HEK293 (cell line): ENCODE measurements around the gene RNASET2.

Experiments
- CTCF ChIA-PET: fragments of 350-600 bp; formaldehyde crosslinking; extraction: SDS; loops from one replicate; lab custom pipeline; 2021; ENCODE audit warnings: antibody characterized with exemption; lab: Yijun Ruan, JAX
- POLR2A ChIA-PET: fragments of 300-600 bp; formaldehyde crosslinking; extraction: SDS; loops from one replicate; lab custom pipeline; 2020; ENCODE audit warnings: antibody characterized with exemption, inconsistent platforms; lab: Yijun Ruan, JAX
- H3K27ac ChIP-seq: fragments of 200-500 bp; sonication (Bioruptor generic); 2 replicates; pipeline ENCODE4 v1.5.1; 2014; ENCODE audit warnings: low read depth, low read length, control low read depth, inconsistent platforms; ENCODE audit errors: extremely low read depth
- H3K36me3 ChIP-seq, 2 experiments: fragments of 200-500 bp in 1 of 2; sonication (Bioruptor generic) in 1 of 2; 1 replicate in 1 of 2; 2 replicates in 1 of 2; pipeline ENCODE4 v1.5.1; 2014 to 2017; ENCODE audit warnings: inconsistent platforms in 2 of 2, low read length in 2 of 2; ENCODE audit not compliant: control insufficient read depth in 2 of 2, insufficient read depth in 1 of 2
- H3K4me1 ChIP-seq: fragments of 200-500 bp; sonication (Bioruptor generic); 2 replicates; pipeline ENCODE4 v1.5.1; 2014; ENCODE audit warnings: mild to moderate bottlenecking, low read length, inconsistent platforms; ENCODE audit not compliant: control insufficient read depth, insufficient read depth
- H3K4me3 ChIP-seq: 2 replicates; pipeline ENCODE4 v1.5.1; 2011; ENCODE audit warnings: low read depth, mild to moderate bottlenecking, control low read depth, low read length, moderate library complexity
- H3K9me3 ChIP-seq: fragments of 200-500 bp; sonication (Bioruptor generic); 2 replicates; pipeline ENCODE4 v1.5.1; 2014; ENCODE audit warnings: low read depth, low read length, inconsistent platforms; ENCODE audit not compliant: control insufficient read depth, insufficient read depth
- EGR2 ChIP-seq: fragments of 450-650 bp; formaldehyde crosslinking; IDR thresholded peaks from 2 replicates; pipeline ENCODE4 v1.5.1; 2016; ENCODE audit warnings: low read depth, missing biosample characterization, missing genetic modification characterization
- GLIS1 ChIP-seq: fragments of 450-650 bp; formaldehyde crosslinking; IDR thresholded peaks from 2 replicates; pipeline ENCODE4 v1.5.1; 2016; ENCODE audit warnings: missing biosample characterization, missing genetic modification characterization
- PRDM1 ChIP-seq: fragments of 450-650 bp; formaldehyde crosslinking; IDR thresholded peaks from 2 replicates; pipeline ENCODE4; 2016; ENCODE audit warnings: missing biosample characterization, missing genetic modification characterization
- SALL2 ChIP-seq: fragments of 450-650 bp; formaldehyde crosslinking; IDR thresholded peaks from 2 replicates; pipeline ENCODE4 v1.5.0; 2017; ENCODE audit warnings: missing biosample characterization, mild to moderate bottlenecking, missing genetic modification characterization, borderline replicate concordance
- ZBTB21 ChIP-seq: fragments of 450-650 bp; formaldehyde crosslinking; IDR thresholded peaks from 2 replicates; pipeline ENCODE4 v1.5.1; 2017; ENCODE audit warnings: missing biosample characterization, missing genetic modification characterization
- ZFHX2 ChIP-seq: fragments of 450-650 bp; formaldehyde crosslinking; conservative IDR thresholded peaks from 2 replicates; pipeline ENCODE4 v1.5.1; 2016; ENCODE audit warnings: missing biosample characterization, missing genetic modification characterization
- ZFP3 ChIP-seq: fragments of 450-650 bp; formaldehyde crosslinking; IDR thresholded peaks from 2 replicates; pipeline ENCODE4 v1.5.1; 2016; ENCODE audit warnings: low read depth, missing biosample characterization, missing genetic modification characterization
- ZIC2 ChIP-seq: fragments of 450-650 bp; formaldehyde crosslinking; IDR thresholded peaks from 2 replicates; pipeline ENCODE4 v1.5.1; 2016; ENCODE audit warnings: missing biosample characterization, missing genetic modification characterization
- ZNF146 ChIP-seq: fragments of 450-650 bp; formaldehyde crosslinking; IDR thresholded peaks from 2 replicates; pipeline ENCODE4 v1.5.1; 2016; ENCODE audit warnings: missing biosample characterization, missing genetic modification characterization
- ZNF19 ChIP-seq: fragments of 450-650 bp; formaldehyde crosslinking; IDR thresholded peaks from 2 replicates; pipeline ENCODE4; 2016; ENCODE audit warnings: missing biosample characterization, missing genetic modification characterization, low read depth
- ZNF248 ChIP-seq: fragments of 450-650 bp; formaldehyde crosslinking; IDR thresholded peaks from 2 replicates; pipeline ENCODE4 v1.5.1; 2017; ENCODE audit warnings: missing biosample characterization, missing genetic modification characterization
- ZNF48 ChIP-seq: fragments of 450-650 bp; formaldehyde crosslinking; IDR thresholded peaks from 2 replicates; pipeline ENCODE4 v1.5.1; 2016; ENCODE audit warnings: missing biosample characterization, missing genetic modification characterization
- ZNF510 ChIP-seq: fragments of 450-650 bp; formaldehyde crosslinking; IDR thresholded peaks from 2 replicates; pipeline ENCODE4 v1.5.1; 2018; ENCODE audit warnings: mild to moderate bottlenecking, missing genetic modification characterization, missing biosample characterization; ENCODE audit not compliant: insufficient replicate concordance
- ZNF707 ChIP-seq: fragments of 450-650 bp; formaldehyde crosslinking; IDR thresholded peaks from 2 replicates; pipeline ENCODE4 v1.5.1; 2016; ENCODE audit warnings: missing biosample characterization, missing genetic modification characterization
- ZNF747 ChIP-seq: fragments of 450-650 bp; formaldehyde crosslinking; IDR thresholded peaks from 2 replicates; pipeline ENCODE4 v1.5.1; 2016; ENCODE audit warnings: missing biosample characterization, missing genetic modification characterization
- TF ChIP-seq, protein P1 (sequence below): fragments of 450-650 bp; formaldehyde crosslinking; IDR thresholded peaks from 2 replicates; pipeline ENCODE4 v1.5.1; 2016; ENCODE audit warnings: missing biosample characterization, missing genetic modification characterization, borderline replicate concordance
- TF ChIP-seq, protein P2 (sequence below): fragments of 450-650 bp; formaldehyde crosslinking; IDR thresholded peaks from 2 replicates; pipeline ENCODE4 v1.5.1; 2016; ENCODE audit warnings: missing biosample characterization, missing genetic modification characterization
- TF ChIP-seq, protein P3 (sequence below): fragments of 450-650 bp; formaldehyde crosslinking; IDR thresholded peaks from 2 replicates; pipeline ENCODE4 v1.5.1; 2016; ENCODE audit warnings: missing biosample characterization, missing genetic modification characterization

Gene RNASET2

DNA sequence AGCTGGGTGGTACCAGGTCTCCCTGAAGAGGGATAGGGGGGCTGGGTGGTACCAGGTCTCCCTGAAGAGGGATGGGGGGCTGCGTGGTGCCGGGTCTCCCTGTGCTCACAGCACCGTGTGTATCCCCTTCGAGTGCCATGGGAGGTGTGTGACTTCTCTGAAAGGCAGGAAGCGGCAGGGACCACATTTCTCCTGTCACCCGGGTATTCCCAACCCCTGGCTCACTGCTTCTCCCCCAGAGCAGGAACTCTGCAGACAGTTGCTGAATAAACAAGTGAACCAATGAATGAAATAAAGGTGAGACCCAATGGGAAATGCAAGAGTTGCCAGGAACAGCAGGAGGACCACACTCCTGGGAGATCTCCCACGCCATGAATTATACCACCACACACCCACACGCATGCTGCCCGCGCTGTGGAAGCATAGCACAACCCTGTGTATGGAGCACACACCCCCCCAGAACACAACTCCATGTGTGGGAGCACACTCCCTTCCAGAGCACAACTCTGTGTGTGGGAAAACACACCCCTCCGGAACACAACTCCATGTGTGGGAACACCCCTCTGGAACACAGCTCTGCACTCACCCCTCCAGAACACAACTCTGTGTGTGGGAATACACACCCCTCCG lies 50.7 kb downstream of the RNASET2 start:
- ChIA-PET POLR2A (no interaction called here), CTCF (interaction anchor here (0.7 kb wide), 1 partner anchor 32 kb away, joined by 4 read pairs; no protein-coding TSS in a partner anchor)

DNA sequence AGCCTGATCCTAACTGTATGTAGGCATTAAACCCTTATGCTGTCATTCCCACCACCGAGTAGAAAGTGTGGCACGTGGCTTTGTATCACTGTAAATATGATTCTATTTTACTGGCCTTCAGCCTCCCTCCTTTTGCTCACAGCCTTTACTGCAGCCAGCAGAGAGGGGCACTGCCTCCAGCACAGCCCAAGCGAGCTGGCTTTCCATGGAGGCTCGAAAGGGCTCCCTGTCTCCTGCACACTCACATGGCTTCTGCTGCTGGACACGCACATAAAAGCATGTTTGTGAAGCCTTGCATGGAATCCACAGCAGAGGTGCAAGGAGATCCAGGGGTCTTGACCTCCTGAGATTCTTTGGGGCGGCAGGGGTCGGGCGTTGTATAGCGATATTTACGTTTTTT lies 51.3 kb downstream of the RNASET2 start:
- Histone ChIP-seq H3K9me3 (no peaks in the 10 kb centered on the region), H3K4me1 (no peaks in the 10 kb centered on the region), H3K36me3 (no peaks in the 10 kb centered on the region), H3K27ac (no peak overlapping the region), H3K4me3 (no peak overlapping the region)
- TF ChIP-seq ZNF707: no peak
- TF ChIP-seq ZFP3 (tag by site-specific recombination): no peak
- CTCF ChIA-PET: interaction anchor here (0.7 to 1.0 kb wide), 3 partner anchors 32 to 86 kb away, joined by 3 to 5 read pairs (median 4); no protein-coding TSS in a partner anchor
- POLR2A ChIA-PET: no interaction called here

More for the DNA sequence above, 50.7 kb downstream of the RNASET2 start:
- Histone ChIP-seq H3K4me3 (no peak overlapping the region), H3K4me1 (no peaks in the 10 kb centered on the region), H3K27ac (no peak overlapping the region), H3K9me3 (no peaks in the 10 kb centered on the region), H3K36me3 (no peaks in the 10 kb centered on the region)
- TF ChIP-seq, protein P1, sequence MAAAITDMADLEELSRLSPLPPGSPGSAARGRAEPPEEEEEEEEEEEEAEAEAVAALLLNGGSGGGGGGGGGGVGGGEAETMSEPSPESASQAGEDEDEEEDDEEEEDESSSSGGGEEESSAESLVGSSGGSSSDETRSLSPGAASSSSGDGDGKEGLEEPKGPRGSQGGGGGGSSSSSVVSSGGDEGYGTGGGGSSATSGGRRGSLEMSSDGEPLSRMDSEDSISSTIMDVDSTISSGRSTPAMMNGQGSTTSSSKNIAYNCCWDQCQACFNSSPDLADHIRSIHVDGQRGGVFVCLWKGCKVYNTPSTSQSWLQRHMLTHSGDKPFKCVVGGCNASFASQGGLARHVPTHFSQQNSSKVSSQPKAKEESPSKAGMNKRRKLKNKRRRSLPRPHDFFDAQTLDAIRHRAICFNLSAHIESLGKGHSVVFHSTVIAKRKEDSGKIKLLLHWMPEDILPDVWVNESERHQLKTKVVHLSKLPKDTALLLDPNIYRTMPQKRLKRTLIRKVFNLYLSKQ: no peak
- TF ChIP-seq ZFHX2 (peak; percentile 71), EGR2 (tag by site-specific recombination) (peak; percentile 64; the same call in 1 of the 2 replicates)

DNA sequence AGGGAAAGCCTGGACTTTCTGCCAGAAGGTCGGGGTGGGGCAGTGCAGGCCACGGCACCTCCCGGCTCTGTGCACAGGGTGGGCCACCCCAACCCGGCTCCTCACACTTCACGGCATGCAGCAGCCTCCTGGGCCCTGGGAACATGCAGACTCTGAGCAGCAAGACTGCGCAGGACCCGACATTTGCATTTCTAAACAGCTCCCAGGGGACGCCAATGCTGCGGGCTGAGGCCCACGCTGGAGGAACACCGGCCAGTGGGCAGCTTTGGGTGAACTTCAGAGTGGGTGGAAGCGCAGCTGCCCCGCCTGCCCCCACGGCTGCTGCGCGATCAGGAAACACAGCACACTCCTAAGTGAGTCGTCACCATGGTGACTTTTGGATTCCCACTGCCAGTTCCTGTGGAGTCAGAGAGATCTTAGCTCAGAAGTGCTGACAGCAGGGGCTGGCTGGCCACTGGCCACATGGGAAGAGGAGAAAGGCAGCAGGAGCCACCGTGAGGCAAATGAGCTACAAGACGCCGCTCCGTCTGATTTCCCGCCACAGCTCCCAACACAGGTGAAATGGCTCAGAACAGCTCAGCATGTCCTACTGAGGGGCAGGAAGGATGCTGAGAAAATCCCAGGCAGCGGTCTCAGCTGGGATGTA lies 52.1 kb downstream of the RNASET2 start:
- no peak overlapping the region for H3K27ac ChIP-seq
- CTCF ChIA-PET: interaction anchor here (0.6 to 1.0 kb wide), 4 partner anchors 47 to 129 kb away, joined by 3 to 5 read pairs (median 4); no protein-coding TSS in a partner anchor

DNA sequence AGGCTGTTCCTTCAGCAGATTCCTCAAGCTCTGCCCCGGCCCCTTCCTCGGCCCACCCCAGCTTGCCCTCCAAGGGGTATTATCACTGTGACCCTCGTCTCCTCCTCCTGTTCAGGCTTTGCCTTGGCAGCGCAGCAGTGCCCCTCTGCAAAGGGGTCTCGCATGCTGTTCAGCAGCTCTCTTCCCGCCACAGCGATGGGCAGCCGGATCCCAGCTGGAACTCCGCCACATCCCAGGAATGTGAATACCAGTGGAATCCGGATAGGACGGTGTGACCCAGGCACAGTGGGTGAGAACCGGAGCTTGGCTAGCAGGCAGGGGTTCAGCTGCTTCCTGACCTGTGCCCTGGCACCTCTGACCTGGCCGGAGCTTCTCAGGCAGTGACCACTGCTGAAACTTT lies 52.9 kb downstream of the RNASET2 start:
- Histone ChIP-seq H3K4me1 (no peaks in the 10 kb centered on the region), H3K9me3 (no peaks in the 10 kb centered on the region), H3K36me3 (no peaks in the 10 kb centered on the region), H3K27ac (no peak overlapping the region), H3K4me3 (no peak overlapping the region)
- CTCF ChIA-PET: interaction anchor here (1.0 kb wide), 1 partner anchor 86 kb away, joined by 4 read pairs; no protein-coding TSS in a partner anchor
- no peak for TF ChIP-seq ZNF510
- POLR2A ChIA-PET: no interaction called here

More for the DNA sequence above, 52.1 kb downstream of the RNASET2 start:
- POLR2A ChIA-PET: no interaction called here
- Histone ChIP-seq H3K9me3 (no peaks in the 10 kb centered on the region), H3K4me3 (no peak overlapping the region), H3K36me3 (no peaks in the 10 kb centered on the region), H3K4me1 (no peaks in the 10 kb centered on the region)
- no peak for TF ChIP-seq ZNF248 (tag by site-specific recombination)
- TF ChIP-seq ZIC2 (tag by site-specific recombination): peak; percentile 76

DNA sequence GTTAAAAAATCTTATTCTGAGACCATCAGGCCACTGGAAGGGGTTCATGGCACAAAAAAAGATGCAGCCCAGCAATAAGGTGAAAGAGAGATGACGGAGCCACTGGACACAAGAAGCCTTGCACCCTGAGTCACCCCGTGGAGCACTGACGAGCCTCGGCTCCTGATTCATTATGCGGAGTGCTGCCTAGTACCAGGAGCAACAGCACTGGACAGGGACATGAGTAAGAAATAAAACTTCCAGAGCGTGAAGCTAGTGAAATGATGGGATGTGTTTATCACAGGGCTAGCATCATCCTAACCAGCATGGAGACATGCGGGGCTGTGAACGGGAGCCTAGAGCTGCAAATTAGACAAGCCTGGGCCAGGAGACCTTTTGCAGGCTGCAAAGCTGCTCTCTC lies 53.3 kb downstream of the RNASET2 start:
- Histone ChIP-seq H3K36me3 (no peaks in the 10 kb centered on the region), H3K4me1 (no peaks in the 10 kb centered on the region), H3K4me3 (no peak overlapping the region), H3K27ac (no peak overlapping the region), H3K9me3 (no peaks in the 10 kb centered on the region)
- POLR2A ChIA-PET: no interaction called here
- CTCF ChIA-PET: interaction anchor here (1.0 kb wide), 1 partner anchor 87 kb away, joined by 4 read pairs; no protein-coding TSS in a partner anchor
- TF ChIP-seq SALL2 (tag by site-specific recombination) (no peak), ZNF146 (tag by site-specific recombination) (no peak), PRDM1 (tag by site-specific recombination) (no peak), ZNF19 (tag by site-specific recombination) (no peak), ZNF747 (tag by site-specific recombination) (no peak), ZNF48 (tag by site-specific recombination) (no peak), ZBTB21 (tag by site-specific recombination) (no peak), GLIS1 (tag by site-specific recombination) (no peak)
- TF ChIP-seq, protein P2, sequence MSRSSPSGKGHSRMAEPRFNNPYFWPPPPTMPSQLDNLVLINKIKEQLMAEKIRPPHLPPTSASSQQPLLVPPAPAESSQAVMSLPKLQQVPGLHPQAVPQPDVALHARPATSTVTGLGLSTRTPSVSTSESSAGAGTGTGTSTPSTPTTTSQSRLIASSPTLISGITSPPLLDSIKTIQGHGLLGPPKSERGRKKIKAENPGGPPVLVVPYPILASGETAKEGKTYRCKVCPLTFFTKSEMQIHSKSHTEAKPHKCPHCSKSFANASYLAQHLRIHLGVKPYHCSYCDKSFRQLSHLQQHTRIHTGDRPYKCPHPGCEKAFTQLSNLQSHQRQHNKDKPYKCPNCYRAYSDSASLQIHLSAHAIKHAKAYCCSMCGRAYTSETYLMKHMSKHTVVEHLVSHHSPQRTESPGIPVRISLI (tag by site-specific recombination): no peak
- TF ChIP-seq, protein P3, sequence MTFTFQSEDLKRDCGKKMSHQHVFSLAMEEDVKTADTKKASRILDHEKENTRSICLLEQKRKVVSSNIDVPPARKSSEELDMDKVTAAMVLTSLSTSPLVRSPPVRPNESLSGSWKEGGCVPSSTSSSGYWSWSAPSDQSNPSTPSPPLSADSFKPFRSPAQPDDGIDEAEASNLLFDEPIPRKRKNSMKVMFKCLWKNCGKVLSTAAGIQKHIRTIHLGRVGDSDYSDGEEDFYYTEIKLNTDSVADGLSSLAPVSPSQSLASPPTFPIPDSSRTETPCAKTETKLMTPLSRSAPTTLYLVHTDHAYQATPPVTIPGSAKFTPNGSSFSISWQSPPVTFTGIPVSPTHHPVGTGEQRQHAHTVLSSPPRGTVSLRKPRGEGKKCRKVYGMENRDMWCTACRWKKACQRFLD (tag by site-specific recombination): no peak
